Common myeloid progenitor, CD34-positive (primary cell): ENCODE measurements around the gene MRPL55.
A peak's percentile ranks its signal among the peaks of the same experiment; 100 is the strongest.

ENCODE experiments used
- CTCF ChIA-PET: fragments of 350-600 bp; sonication (Branson Sonifier 250); formaldehyde crosslinking; loops from one replicate; lab custom pipeline; 2021; ENCODE audit warnings: antibody characterized with exemption; lab: Charles Lee
- POLR2A ChIA-PET: fragments of 350-600 bp; sonication (Branson Sonifier 250); formaldehyde crosslinking; loops from one replicate; lab custom pipeline; 2021; ENCODE audit warnings: antibody characterized with exemption; lab: Charles Lee
- DNase-seq, 3 donors: peaks; one replicate each; pipeline versions ENCODE4 v3.0.0 to v3.0.0-alpha.2; 2013
- H3K27ac ChIP-seq, 2 experiments: 1 replicate in 1 of 2; 2 replicates in 1 of 2; pipeline ENCODE4 v1.7.0; 2013; ENCODE audit warnings: inconsistent platforms in 2 of 2, low read length in 2 of 2, mild to moderate bottlenecking in 2 of 2, low read depth in 1 of 2, moderate library complexity in 1 of 2; ENCODE audit not compliant: severe bottlenecking in 2 of 2, insufficient read depth in 1 of 2, poor library complexity in 1 of 2
- H3K27me3 ChIP-seq, 5 experiments: replicated peaks in 2 of 5; 1 replicate in 3 of 5; 2 replicates in 2 of 5; pipeline versions ENCODE4 v1.6.1 to v1.7.0; 2013; ENCODE audit warnings: low read length in 4 of 5, mild to moderate bottlenecking in 2 of 5, moderate library complexity in 2 of 5, inconsistent platforms in 1 of 5; ENCODE audit not compliant: insufficient read depth in 5 of 5, control insufficient read depth in 4 of 5
- H3K36me3 ChIP-seq, 4 experiments: 1 replicate in 2 of 4; 2 replicates in 2 of 4; pipeline versions ENCODE4 v1.6.1 to v1.7.0; 2013; ENCODE audit warnings: low read length in 3 of 4, control low read depth in 1 of 4, mild to moderate bottlenecking in 1 of 4; ENCODE audit not compliant: control insufficient read depth in 4 of 4, insufficient read depth in 4 of 4
- H3K4me1 ChIP-seq, 4 experiments: 1 replicate in 3 of 4; 2 replicates in 1 of 4; pipeline versions ENCODE4 v1.6.1 to v1.7.1; 2013; ENCODE audit warnings: low read length in 3 of 4, mild to moderate bottlenecking in 3 of 4, control low read depth in 1 of 4, inconsistent platforms in 1 of 4, moderate library complexity in 1 of 4; ENCODE audit not compliant: control insufficient read depth in 4 of 4, insufficient read depth in 4 of 4; ENCODE audit errors: control extremely low read depth in 1 of 4
- H3K4me3 ChIP-seq, 7 experiments: 1 replicate in 4 of 7; 2 replicates in 3 of 7; pipeline versions ENCODE4 v1.5.1 to v1.7.0; 2013; ENCODE audit warnings: mild to moderate bottlenecking in 7 of 7, low read length in 6 of 7, moderate library complexity in 6 of 7, inconsistent platforms in 2 of 7, low read depth in 2 of 7, control low read depth in 1 of 7; ENCODE audit not compliant: insufficient read depth in 4 of 7, control insufficient read depth in 1 of 7; ENCODE audit errors: extremely low read depth in 1 of 7
- H3K9me3 ChIP-seq, 5 experiments: 1 replicate in 4 of 5; 2 replicates in 1 of 5; pipeline versions ENCODE4 v1.6.1 to v1.7.1; 2013; ENCODE audit warnings: low read length in 4 of 5, mild to moderate bottlenecking in 2 of 5, inconsistent platforms in 1 of 5, low read depth in 1 of 5, moderate library complexity in 1 of 5; ENCODE audit not compliant: control insufficient read depth in 4 of 5, insufficient read depth in 2 of 5; ENCODE audit errors: control extremely low read depth in 1 of 5
- WGBS: methylation state at CpG from one replicate; pipeline ENCODE4 v1.1.5; 2013; ENCODE audit not compliant: insufficient coverage; 5-methylcytosine and 5-hydroxymethylcytosine counted together

The MRPL55 gene

DNA sequence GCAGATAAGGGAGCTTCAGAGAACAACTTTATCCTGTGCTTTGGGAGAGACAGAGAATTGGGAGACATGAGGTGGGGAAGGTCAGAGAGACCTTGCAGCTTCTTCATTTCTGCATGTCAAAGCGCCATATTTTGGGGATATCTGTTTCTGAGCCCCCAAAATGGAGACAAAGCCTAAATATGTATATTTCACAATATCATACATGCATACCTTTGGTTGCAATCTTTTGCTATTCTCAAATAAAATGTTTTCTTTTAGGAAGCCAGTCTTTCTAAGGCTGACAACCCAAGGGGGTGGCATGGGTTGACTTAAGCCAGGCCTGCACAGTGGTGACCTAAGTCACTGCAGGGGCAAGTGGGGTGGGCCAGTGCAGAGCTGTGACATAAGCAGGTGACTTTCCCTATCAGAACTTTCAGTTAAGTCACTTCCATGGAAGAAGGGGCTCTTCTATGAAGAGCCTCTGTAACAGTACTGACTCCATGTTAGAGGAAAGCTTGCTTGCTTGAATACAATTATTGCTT, 13.9 kb upstream of the MRPL55 start:
- H3K27ac ChIP-seq, result no peak overlapping the region
- peaks cover 0 to 2% (median 0%) of the 10 kb centered on the region in 5 experiments for H3K27me3 ChIP-seq
- ChIA-PET POLR2A (no interaction called here), CTCF (interaction anchor here (0.8 to 2.2 kb wide), 6 partner anchors 8 to 119 kb away, joined by 3 to 9 read pairs (median 4); no protein-coding TSS in a partner anchor)
- no CpG with 5 or more reads among the region's 1 CpG for WGBS
- peaks cover 0 to 6% (median 0%) of the 10 kb centered on the region in 4 experiments for H3K4me1 ChIP-seq
- no peaks in the 10 kb centered on the region for H3K9me3 ChIP-seq
- DNase-seq, result no peak
- no peak overlapping the region for H3K4me3 ChIP-seq
- H3K36me3 ChIP-seq, result no peaks in the 10 kb centered on the region

DNA sequence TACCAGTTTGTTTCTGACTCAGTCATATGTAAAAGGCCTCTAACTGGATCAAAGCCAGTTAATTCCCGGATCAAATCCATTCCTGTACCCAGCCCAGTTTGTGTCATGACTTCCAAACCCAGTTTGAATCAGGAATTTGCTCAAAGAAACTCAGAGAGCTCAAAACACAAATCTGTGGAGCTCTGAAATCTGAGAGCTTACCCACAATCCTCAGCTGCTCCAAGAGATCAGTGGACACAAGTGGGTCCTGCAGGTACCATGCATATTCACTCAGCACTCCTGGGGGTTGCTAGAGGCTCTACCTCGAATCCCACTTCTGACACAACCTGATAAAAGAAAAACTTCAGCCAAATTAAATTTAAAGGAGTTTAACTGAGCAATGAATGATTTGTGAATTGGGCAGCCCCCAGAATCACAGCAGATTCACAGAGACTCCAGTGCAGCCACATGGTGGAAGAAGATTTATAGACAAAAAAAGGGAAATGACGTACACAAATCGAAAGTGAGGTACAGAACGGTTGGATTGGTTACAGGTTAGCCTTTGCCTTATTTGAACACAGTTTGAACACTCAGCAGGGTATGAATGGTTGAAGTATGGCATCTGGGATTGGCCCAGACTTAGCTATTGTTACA, 11.9 kb upstream of the MRPL55 start:
- POLR2A ChIA-PET, result no interaction called here
- WGBS, result 21% methylated on average over 4 of the region's 5 CpGs
- Histone ChIP-seq H3K9me3 (no peaks in the 10 kb centered on the region), H3K27ac (no peak overlapping the region), H3K4me1 (peaks cover 0 to 6% (median 0%) of the 10 kb centered on the region in 4 experiments), H3K4me3 (no peak overlapping the region), H3K36me3 (no peaks in the 10 kb centered on the region), H3K27me3 (no peaks in the 10 kb centered on the region)
- peak; percentile 65 to 88 (median 81) for DNase-seq
- CTCF ChIA-PET, result interaction anchor here (1.0 to 2.2 kb wide), 2 partner anchors 10 to 15 kb away, joined by 3 to 9 read pairs; no protein-coding TSS in a partner anchor

DNA sequence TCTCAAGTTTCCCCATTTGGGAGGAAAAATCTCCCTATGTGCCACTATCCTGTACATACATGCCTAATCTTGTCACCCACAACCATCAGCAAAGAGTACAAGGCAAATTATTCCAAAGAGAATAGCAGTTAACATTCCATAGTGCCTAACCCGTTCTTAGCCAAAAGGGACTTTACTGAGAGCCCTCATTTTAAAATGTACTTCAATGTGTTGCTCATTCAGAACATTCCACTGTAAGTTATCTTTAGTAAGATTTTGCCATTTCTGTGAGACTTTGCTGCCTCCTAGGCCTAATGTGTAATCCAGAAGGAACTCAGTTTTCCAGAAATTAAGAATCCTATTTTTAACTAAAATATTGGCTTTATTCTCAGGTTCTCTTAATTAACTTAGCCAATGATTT, 11.3 kb upstream of the MRPL55 start:
- no peaks in the 10 kb centered on the region for H3K27me3 ChIP-seq
- H3K36me3 ChIP-seq, result no peaks in the 10 kb centered on the region
- POLR2A ChIA-PET, result no interaction called here
- DNase-seq, result no peak
- WGBS, result no CpG with 5 or more reads among the region's 1 CpG
- H3K4me3 ChIP-seq, result no peak overlapping the region
- H3K9me3 ChIP-seq, result no peaks in the 10 kb centered on the region
- no peak overlapping the region for H3K27ac ChIP-seq
- CTCF ChIA-PET, result interaction anchor here (1.0 to 2.4 kb wide), 2 partner anchors 9 to 11 kb away, joined by 5 read pairs; no protein-coding TSS in a partner anchor
- peaks cover 0 to 6% (median 0%) of the 10 kb centered on the region in 4 experiments for H3K4me1 ChIP-seq

- Histone ChIP-seq H3K4me3 (no peak overlapping the region), H3K27me3 (no peaks in the 10 kb centered on the region), H3K9me3 (no peaks in the 10 kb centered on the region), H3K27ac (no peak overlapping the region), H3K36me3 (no peaks in the 10 kb centered on the region), H3K4me1 (peaks cover 0 to 6% (median 0%) of the 10 kb centered on the region in 4 experiments)
- CTCF ChIA-PET, result interaction anchor here (1.2 to 2.4 kb wide), 3 partner anchors 11 to 39 kb away, joined by 3 to 7 read pairs (median 5); no protein-coding TSS in a partner anchor
- no peak for DNase-seq
- POLR2A ChIA-PET, result no interaction called here
- 100% methylated on average over 1 of the region's 2 CpGs for WGBS
Observed at GRCh38 chr1:228118040-228118439, 8.9 kb upstream of the MRPL55 start.

- no peak overlapping the region for H3K27ac ChIP-seq
- no peaks in the 10 kb centered on the region for H3K27me3 ChIP-seq
- ChIA-PET POLR2A (no interaction called here), CTCF (no interaction called here)
- no peaks in the 10 kb centered on the region for H3K9me3 ChIP-seq
- no CpG with 5 or more reads among the region's 4 CpGs for WGBS
- no peaks in the 10 kb centered on the region for H3K36me3 ChIP-seq
- no peak for DNase-seq
- peaks cover 0 to 6% (median 0%) of the 10 kb centered on the region in 4 experiments for H3K4me1 ChIP-seq
- no peak overlapping the region for H3K4me3 ChIP-seq
Observed at GRCh38 chr1:228117335-228117734, 8.2 kb upstream of the MRPL55 start.

DNA sequence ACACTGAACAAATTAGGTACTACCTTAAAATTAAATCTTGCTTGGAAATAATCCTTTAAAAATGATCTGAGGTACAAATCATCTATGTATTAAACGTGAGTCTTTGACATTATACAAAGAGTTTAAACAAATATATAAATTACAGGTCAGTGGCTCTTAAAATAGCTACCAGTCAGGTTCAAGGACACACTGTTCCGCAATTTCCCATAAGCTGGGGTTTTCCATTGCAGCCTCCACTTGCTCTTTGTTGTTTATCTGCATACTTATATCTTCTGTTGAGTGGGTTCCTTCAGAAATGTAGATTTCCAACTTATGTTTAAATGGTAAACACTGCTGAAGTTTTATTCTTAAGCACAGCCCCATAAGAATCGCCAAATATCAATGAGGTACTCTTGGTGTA, 5.7 kb upstream of the MRPL55 start:
- Histone ChIP-seq H3K4me3 (no peak overlapping the region), H3K36me3 (no peaks in the 10 kb centered on the region), H3K9me3 (no peaks in the 10 kb centered on the region), H3K27me3 (no peaks in the 10 kb centered on the region), H3K27ac (no peak overlapping the region), H3K4me1 (peaks cover 0 to 5% (median 4%) of the 10 kb centered on the region in 4 experiments)
- POLR2A ChIA-PET, result no interaction called here
- CTCF ChIA-PET, result no interaction called here
- no peak for DNase-seq
- WGBS, result no CpG with 5 or more reads among the region's 3 CpGs

DNA sequence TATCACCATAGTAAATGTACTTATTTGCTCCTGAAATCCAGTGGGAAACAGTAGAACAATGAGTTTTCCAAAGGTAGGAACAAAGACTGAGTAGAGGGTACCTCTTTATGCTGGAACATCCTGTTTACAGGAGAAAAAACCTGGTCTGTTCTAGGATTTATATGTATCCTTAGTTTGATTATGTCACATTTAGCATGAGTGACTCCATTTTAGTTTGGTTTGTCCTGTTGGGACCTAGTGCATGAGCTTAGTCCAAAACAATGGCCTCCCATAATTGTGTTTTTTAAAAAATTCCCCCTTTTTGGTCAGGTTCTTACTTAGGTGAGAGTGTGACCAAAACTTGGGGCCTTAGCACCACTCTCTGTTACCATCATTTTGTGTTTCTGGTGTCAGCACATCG, 3.5 kb upstream of the MRPL55 start:
- Histone ChIP-seq H3K36me3 (peaks cover 0 to 5% (median 2%) of the 10 kb centered on the region in 4 experiments), H3K9me3 (no peaks in the 10 kb centered on the region), H3K27me3 (no peaks in the 10 kb centered on the region), H3K4me3 (no peak overlapping the region), H3K4me1 (peaks cover 7 to 23% (median 15%) of the 10 kb centered on the region in 4 experiments), H3K27ac (no peak overlapping the region)
- POLR2A ChIA-PET, result no interaction called here
- 100% methylated on average over 1 of the region's 1 CpG for WGBS
- CTCF ChIA-PET, result interaction anchor here (1.3 to 1.9 kb wide), 4 partner anchors 11 to 114 kb away, joined by 3 to 7 read pairs (median 4); no protein-coding TSS in a partner anchor
- DNase-seq, result no peak
